Posterior cingulate gyrus (tissue), 11 donors: ENCODE measurements around the gene HBS1L.

Source experiments
- DNase-seq, 10 donors: peaks; one replicate each; pipeline versions ENCODE4 v3.0.0 to v3.0.0-alpha.2; 2020 to 2021; ENCODE audit warnings: mixed read lengths in 3 of 10
- intact Hi-C: fragments of 100-400 bp; cut with DNase I; formaldehyde crosslinking; loops from one replicate; pipeline ENCODE4 v1.15.1; 2023

The HBS1L gene

GRCh38 chr6:135004399-135004798 lies 50.2 kb downstream of the HBS1L start:
- DNase-seq, result no peak
- intact Hi-C loops, result no loop called here

- intact Hi-C loops, result no loop called here
Observed at GRCh38 chr6:135002974-135003703, 51.5 kb downstream of the HBS1L start.

GRCh38 chr6:135002229-135002844 lies 52.3 kb downstream of the HBS1L start:
- intact Hi-C loops, result no loop called here
- no peak for DNase-seq

More at GRCh38 chr6:135002974-135003703, 51.5 kb downstream of the HBS1L start:
- no peak for DNase-seq

GRCh38 chr6:134999107-134999506 lies 55.5 kb downstream of the HBS1L start:
- intact Hi-C loops, result no loop called here
- no peak for DNase-seq

- intact Hi-C loops, result no loop called here
Observed at GRCh38 chr6:134997133-134997995, 57.3 kb downstream of the HBS1L start.

GRCh38 chr6:134995536-134995935 lies 59.1 kb downstream of the HBS1L start:
- DNase-seq, result no peak
- intact Hi-C loops, result no loop called here

More at GRCh38 chr6:134997133-134997995, 57.3 kb downstream of the HBS1L start:
- no peak for DNase-seq

GRCh38 chr6:134994431-134994830 lies 60.2 kb downstream of the HBS1L start:
- intact Hi-C loops, result no loop called here

GRCh38 chr6:134992155-134992554 lies 62.5 kb downstream of the HBS1L start:
- intact Hi-C loops, result no loop called here
- no peak for DNase-seq

More at GRCh38 chr6:134994431-134994830, 60.2 kb downstream of the HBS1L start:
- DNase-seq, result no peak

GRCh38 chr6:134990262-134990661 lies 64.4 kb downstream of the HBS1L start:
- intact Hi-C loops, result no loop called here

GRCh38 chr6:134984821-134985220 lies 69.8 kb downstream of the HBS1L start:
- no peak for DNase-seq
- intact Hi-C loops, result no loop called here

More at GRCh38 chr6:134990262-134990661, 64.4 kb downstream of the HBS1L start:
- no peak for DNase-seq

- intact Hi-C loops, result no loop called here
- no peak for DNase-seq
Observed at GRCh38 chr6:134983823-134984222, 70.8 kb downstream of the HBS1L start.

- intact Hi-C loops, result no loop called here
- no peak for DNase-seq
Observed at GRCh38 chr6:134982161-134982560, 72.5 kb downstream of the HBS1L start.

- intact Hi-C loops, result no loop called here
- no peak for DNase-seq
Observed at GRCh38 chr6:134980846-134981245, 73.8 kb downstream of the HBS1L start.

GRCh38 chr6:134979142-134979541 lies 75.5 kb downstream of the HBS1L start:
- intact Hi-C loops, result no loop called here
- DNase-seq, result no peak

GRCh38 chr6:134974370-134974769 lies 80.3 kb downstream of the HBS1L start:
- DNase-seq, result no peak
- intact Hi-C loops, result no loop called here

- DNase-seq, result no peak
- intact Hi-C loops, result no loop called here
Observed at GRCh38 chr6:134967711-134968110, 86.9 kb downstream of the HBS1L start.

GRCh38 chr6:134964451-134965203 lies 90.0 kb downstream of the HBS1L start:
- intact Hi-C loops, result no loop called here
- DNase-seq, result no peak

- intact Hi-C loops, result no loop called here
- DNase-seq, result no peak
Observed at GRCh38 chr6:134962421-134962820, 92.2 kb downstream of the HBS1L start.

GRCh38 chr6:134961366-134961765 lies 93.3 kb downstream of the HBS1L start:
- intact Hi-C loops, result no loop called here
- no peak for DNase-seq

- intact Hi-C loops, result no loop called here
- DNase-seq, result no peak
Observed at GRCh38 chr6:134959603-134960002, 95.0 kb downstream of the HBS1L start.
